Astrocyte (in vitro differentiated cells and primary cell): Measurements from ENCODE around the gene RESF1. TPM values are rescaled to one million over a fixed set of nuclear protein-coding genes. Genes with fewer than 3 reads are reported as not detected.

Source experiments
- DNase-seq: peaks from one replicate; pipeline ENCODE4 v3.0.0-alpha.2; 2010; ENCODE audit warnings: low read depth
- FAIRE-seq: peaks from 2 replicates; lab custom pipeline; 2011; peaks lifted over from hg19 to GRCh38; lab: Jason Lieb, UNC
- H2AFZ ChIP-seq: 2 replicates; pipeline ENCODE4 v1.6.0; 2012; ENCODE audit warnings: low read depth, low read length, inconsistent platforms
- H3K27ac ChIP-seq: 2 replicates; pipeline ENCODE4 v1.5.1; 2011; ENCODE audit warnings: low read depth, low read length, inconsistent platforms
- H3K27me3 ChIP-seq: 2 replicates; pipeline ENCODE4 v1.6.0; 2011; ENCODE audit warnings: low read length, inconsistent platforms; ENCODE audit not compliant: insufficient read depth
- H3K36me3 ChIP-seq: 2 replicates; pipeline ENCODE4 v1.5.1; 2011; ENCODE audit warnings: low read length, inconsistent platforms; ENCODE audit not compliant: insufficient read depth
- H3K4me1 ChIP-seq: 2 replicates; pipeline ENCODE4 v1.5.1; 2011; ENCODE audit warnings: low read length, inconsistent platforms; ENCODE audit not compliant: insufficient read depth
- H3K4me2 ChIP-seq: 2 replicates; pipeline ENCODE4 v1.6.0; 2012; ENCODE audit warnings: low read length, inconsistent platforms
- H3K4me3 ChIP-seq: 2 replicates; pipeline ENCODE4 v1.5.1; 2011; ENCODE audit warnings: low read depth, mild to moderate bottlenecking, low read length, inconsistent platforms; ENCODE audit not compliant: insufficient read depth
- H3K79me2 ChIP-seq: 2 replicates; pipeline ENCODE4 v1.6.0; 2012; ENCODE audit warnings: mild to moderate bottlenecking, low read length, inconsistent platforms; ENCODE audit not compliant: insufficient read depth
- H3K9ac ChIP-seq: 2 replicates; pipeline ENCODE4 v1.6.0; 2012; ENCODE audit warnings: mild to moderate bottlenecking, low read length, inconsistent platforms
- H3K9me3 ChIP-seq: 2 replicates; pipeline ENCODE4 v1.5.1; 2012; ENCODE audit warnings: low read depth, mild to moderate bottlenecking, low read length, inconsistent platforms; ENCODE audit not compliant: insufficient read depth
- H4K20me1 ChIP-seq: 2 replicates; pipeline ENCODE4 v1.6.0; 2012; ENCODE audit warnings: low read length, inconsistent platforms; ENCODE audit not compliant: insufficient read depth
- H3K27ac Mint-ChIP-seq: one replicate; pipeline ENCODE4 v1.8.0; 2021; ENCODE audit warnings: mild to moderate bottlenecking, mixed read lengths; ENCODE audit not compliant: unreplicated experiment
- H3K27me3 Mint-ChIP-seq: one replicate; pipeline ENCODE4 v1.8.0; 2021; ENCODE audit warnings: low read depth, mixed read lengths; ENCODE audit not compliant: unreplicated experiment
- H3K36me3 Mint-ChIP-seq: one replicate; pipeline ENCODE4 v1.8.0; 2021; ENCODE audit warnings: low read depth, mixed read lengths; ENCODE audit not compliant: unreplicated experiment
- H3K4me1 Mint-ChIP-seq: one replicate; pipeline ENCODE4 v1.8.0; 2021; ENCODE audit warnings: low read depth, mixed read lengths; ENCODE audit not compliant: unreplicated experiment
- H3K4me3 Mint-ChIP-seq: one replicate; pipeline ENCODE4 v1.8.0; 2021; ENCODE audit warnings: mild to moderate bottlenecking, moderate library complexity, mixed read lengths; ENCODE audit not compliant: unreplicated experiment
- H3K9me3 Mint-ChIP-seq: one replicate; pipeline ENCODE4 v1.8.0; 2021; ENCODE audit warnings: mild to moderate bottlenecking, mixed read lengths; ENCODE audit not compliant: unreplicated experiment
- CTCF ChIP-seq: IDR thresholded peaks from 2 replicates; pipeline ENCODE4 v1.5.1; 2011; ENCODE audit warnings: low read depth, mild to moderate bottlenecking, inconsistent platforms, low read length, moderate library complexity; ENCODE audit not compliant: insufficient read depth
- EZH2 ChIP-seq: IDR thresholded peaks from 2 replicates; pipeline ENCODE4 v1.6.1; 2012; ENCODE audit warnings: mild to moderate bottlenecking, low read length, inconsistent platforms; ENCODE audit not compliant: insufficient read depth
- total RNA-seq: library from RNA; stranded (reverse); gene quantifications from 2 replicates; pipeline ENCODE4 v1.2.1, GENCODE V29; 2021

RESF1 gene
- total RNA-seq, 1 donor from 2014 or later: 22.2 TPM

DNA sequence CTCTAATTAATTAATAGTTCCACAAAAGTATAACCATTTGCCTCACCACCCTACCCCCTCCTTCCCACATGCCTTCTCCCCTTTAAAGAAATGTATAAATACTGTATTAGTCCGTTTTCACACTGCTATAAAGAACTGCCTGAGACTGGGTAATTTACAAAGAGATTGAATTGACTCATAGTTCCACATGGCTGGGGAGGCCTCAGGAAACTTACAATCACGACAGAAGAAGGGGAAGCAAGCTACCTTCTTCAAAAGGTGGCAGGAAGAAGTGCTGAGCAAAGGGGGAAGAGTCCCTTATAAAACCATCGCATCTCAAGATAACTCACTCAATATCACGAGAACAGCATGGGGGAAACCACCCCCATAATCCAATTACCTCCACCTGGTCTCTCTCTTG is 8.2 kb upstream of the RESF1 start:
- TF ChIP-seq EZH2: no peak
- TF ChIP-seq CTCF: no peak
- peaks cover 8% of the 10 kb centered on the region for H3K36me3 Mint-ChIP-seq
- Histone ChIP-seq H3K79me2 (no peaks in the 10 kb centered on the region), H3K27me3 (no peaks in the 10 kb centered on the region), H3K4me2 (no peak overlapping the region), H3K9ac (no peak overlapping the region), H3K27ac (no peak overlapping the region), H3K9me3 (no peaks in the 10 kb centered on the region), H2AFZ (no peak overlapping the region), H3K4me1 (no peaks in the 10 kb centered on the region), H3K4me3 (no peak overlapping the region), H3K36me3 (no peaks in the 10 kb centered on the region), H4K20me1 (no peaks in the 10 kb centered on the region)
- H3K4me1 Mint-ChIP-seq: peaks cover 2% of the 10 kb centered on the region
- peaks cover 17% of the 10 kb centered on the region for H3K9me3 Mint-ChIP-seq
- FAIRE-seq: no peak
- no peak for DNase-seq
- no peak overlapping the region for H3K4me3 Mint-ChIP-seq
- H3K27ac Mint-ChIP-seq: no peak overlapping the region
- no peaks in the 10 kb centered on the region for H3K27me3 Mint-ChIP-seq

DNA sequence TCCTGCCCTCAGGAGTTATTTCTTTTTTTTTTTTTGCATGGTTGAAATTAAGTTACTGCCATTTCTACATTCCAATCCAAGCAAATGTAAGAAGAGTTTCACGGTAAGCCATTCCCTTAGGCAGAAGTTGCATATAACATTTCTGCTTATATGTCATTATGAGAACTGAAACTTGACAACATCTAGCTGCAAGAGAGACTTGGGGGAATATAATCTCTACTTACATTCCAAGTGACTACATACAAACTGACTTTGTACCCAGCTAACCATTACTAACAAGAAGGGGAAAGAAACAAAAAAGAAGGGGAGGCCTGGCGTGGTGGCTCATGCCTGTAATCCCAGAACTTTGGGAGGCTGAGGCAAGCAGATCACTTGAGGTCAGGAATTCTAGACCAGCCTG is 7.3 kb upstream of the RESF1 start:
- FAIRE-seq: no peak
- TF ChIP-seq CTCF (no peak), EZH2 (no peak)

DNA sequence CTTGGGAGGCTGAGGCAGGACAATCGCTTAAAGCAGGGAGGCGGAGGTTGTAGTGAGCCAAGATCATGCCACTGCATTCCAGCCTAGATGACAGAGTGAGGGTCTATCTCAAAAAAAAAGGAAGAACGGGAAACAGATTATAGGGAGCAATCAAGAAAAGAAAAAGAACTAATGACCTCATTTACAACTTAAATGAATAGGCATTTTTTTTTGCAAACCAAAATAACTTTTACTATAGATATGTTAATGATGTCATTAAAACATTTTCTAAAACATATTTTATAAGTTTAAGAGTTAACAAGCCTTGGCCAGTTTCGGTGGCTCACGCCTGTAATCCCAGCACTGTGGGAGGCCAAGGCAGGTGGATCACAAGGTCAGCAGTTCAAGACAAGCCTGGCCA is 6.8 kb upstream of the RESF1 start:
- peaks cover 2% of the 10 kb centered on the region for H3K4me1 Mint-ChIP-seq
- Histone ChIP-seq H3K27me3 (no peaks in the 10 kb centered on the region), H4K20me1 (no peaks in the 10 kb centered on the region), H3K27ac (no peak overlapping the region), H3K9me3 (no peaks in the 10 kb centered on the region), H3K4me1 (no peaks in the 10 kb centered on the region), H3K36me3 (no peaks in the 10 kb centered on the region), H2AFZ (no peak overlapping the region), H3K4me2 (no peak overlapping the region), H3K4me3 (no peak overlapping the region), H3K79me2 (no peaks in the 10 kb centered on the region), H3K9ac (no peak overlapping the region)
- DNase-seq: no peak
- TF ChIP-seq EZH2 (no peak), CTCF (no peak)
- no peaks in the 10 kb centered on the region for H3K27me3 Mint-ChIP-seq
- no peak for FAIRE-seq
- no peak overlapping the region for H3K27ac Mint-ChIP-seq
- H3K9me3 Mint-ChIP-seq: peaks cover 17% of the 10 kb centered on the region
- H3K36me3 Mint-ChIP-seq: peaks cover 8% of the 10 kb centered on the region
- H3K4me3 Mint-ChIP-seq: no peak overlapping the region

More for the DNA sequence above, 7.3 kb upstream of the RESF1 start:
- no peaks in the 10 kb centered on the region for H3K9me3 ChIP-seq
- no peak overlapping the region for H3K9ac ChIP-seq
- H3K36me3 Mint-ChIP-seq: peaks cover 8% of the 10 kb centered on the region
- H3K27ac ChIP-seq: no peak overlapping the region
- no peaks in the 10 kb centered on the region for H4K20me1 ChIP-seq
- no peaks in the 10 kb centered on the region for H3K4me1 ChIP-seq
- no peak overlapping the region for H3K27ac Mint-ChIP-seq
- no peak overlapping the region for H3K4me2 ChIP-seq
- H3K4me1 Mint-ChIP-seq: peaks cover 2% of the 10 kb centered on the region
- no peak overlapping the region for H2AFZ ChIP-seq
- no peaks in the 10 kb centered on the region for H3K36me3 ChIP-seq
- H3K27me3 Mint-ChIP-seq: no peaks in the 10 kb centered on the region
- H3K27me3 ChIP-seq: no peaks in the 10 kb centered on the region
- peaks cover 20% of the 10 kb centered on the region for H3K9me3 Mint-ChIP-seq
- no peak overlapping the region for H3K4me3 Mint-ChIP-seq
- H3K4me3 ChIP-seq: no peak overlapping the region
- DNase-seq: no peak
- H3K79me2 ChIP-seq: no peaks in the 10 kb centered on the region
